Lower leg skin (tissue), 3 donors: Measurements from ENCODE around the gene HS6ST3.

Source experiments
- POLR2A ChIP-seq, 2 donors: fragments of 450-650 bp; IDR thresholded peaks; one replicate each; pipeline ENCODE4 v1.6.1; 2016 to 2017; ENCODE audit warnings: antibody characterized with exemption in 2 of 2, mild to moderate bottlenecking in 1 of 2, moderate library complexity in 1 of 2
- TF ChIP-seq, protein P1 (sequence below), 3 donors: fragments of 450-650 bp; IDR thresholded peaks; one replicate each; pipeline ENCODE4 v1.5.1; 2016; ENCODE audit warnings: antibody characterized with exemption in 3 of 3, mild to moderate bottlenecking in 3 of 3, moderate library complexity in 2 of 3

DNA sequence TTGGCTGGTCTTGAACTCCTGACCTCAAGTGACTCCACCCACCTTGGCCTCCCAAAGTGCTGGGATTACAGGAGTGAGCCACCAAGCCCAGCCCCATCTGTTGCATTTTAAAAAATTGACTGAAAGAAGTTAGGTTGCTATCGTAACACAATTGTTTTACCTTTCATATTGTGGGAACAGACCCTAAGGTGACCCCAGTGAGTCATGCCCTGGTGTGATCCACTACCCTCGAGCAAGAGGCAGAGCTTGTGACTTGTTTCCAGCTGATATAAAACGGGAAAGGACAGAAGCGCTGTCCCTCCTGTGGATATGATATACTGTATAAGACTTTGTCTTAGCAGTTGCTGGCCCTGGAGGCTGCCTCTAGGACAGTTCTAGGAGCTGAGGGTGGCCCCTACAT lies 308.6 kb downstream of the HS6ST3 start:
- TF ChIP-seq, protein P1, sequence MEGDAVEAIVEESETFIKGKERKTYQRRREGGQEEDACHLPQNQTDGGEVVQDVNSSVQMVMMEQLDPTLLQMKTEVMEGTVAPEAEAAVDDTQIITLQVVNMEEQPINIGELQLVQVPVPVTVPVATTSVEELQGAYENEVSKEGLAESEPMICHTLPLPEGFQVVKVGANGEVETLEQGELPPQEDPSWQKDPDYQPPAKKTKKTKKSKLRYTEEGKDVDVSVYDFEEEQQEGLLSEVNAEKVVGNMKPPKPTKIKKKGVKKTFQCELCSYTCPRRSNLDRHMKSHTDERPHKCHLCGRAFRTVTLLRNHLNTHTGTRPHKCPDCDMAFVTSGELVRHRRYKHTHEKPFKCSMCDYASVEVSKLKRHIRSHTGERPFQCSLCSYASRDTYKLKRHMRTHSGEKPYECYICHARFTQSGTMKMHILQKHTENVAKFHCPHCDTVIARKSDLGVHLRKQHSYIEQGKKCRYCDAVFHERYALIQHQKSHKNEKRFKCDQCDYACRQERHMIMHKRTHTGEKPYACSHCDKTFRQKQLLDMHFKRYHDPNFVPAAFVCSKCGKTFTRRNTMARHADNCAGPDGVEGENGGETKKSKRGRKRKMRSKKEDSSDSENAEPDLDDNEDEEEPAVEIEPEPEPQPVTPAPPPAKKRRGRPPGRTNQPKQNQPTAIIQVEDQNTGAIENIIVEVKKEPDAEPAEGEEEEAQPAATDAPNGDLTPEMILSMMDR (IDR thresholded peaks at IDR 0.05), result no peak
- no peak for TF ChIP-seq POLR2A (IDR thresholded peaks at IDR 0.05)
